ENCODE data around the gene NXPE3.

The NXPE3 gene

GRCh38 chr3:101828276-101828675 lies 49.3 kb downstream of the NXPE3 start:
- no peak for DNase-seq (ENCODE audit: low spot score)
- FAIRE-seq: no peak

- peak; percentile 24 for DNase-seq (ENCODE audit: low spot score)
- FAIRE-seq: peak; percentile 90
Measured at GRCh38 chr3:101828691-101829436, 49.9 kb downstream of the NXPE3 start.

- FAIRE-seq: no peak
- DNase-seq (ENCODE audit: low spot score): no peak
Measured at GRCh38 chr3:101829437-101829830, 50.4 kb downstream of the NXPE3 start.

- DNase-seq (ENCODE audit: low spot score) (no peak), FAIRE-seq (no peak)
Measured at GRCh38 chr3:101829874-101830273, 50.9 kb downstream of the NXPE3 start.

- DNase-seq (ENCODE audit: low spot score): no peak
- no peak for FAIRE-seq
Measured at GRCh38 chr3:101833446-101833974, 54.5 kb downstream of the NXPE3 start.

GRCh38 chr3:101835676-101836075 lies 56.7 kb downstream of the NXPE3 start:
- no peak for DNase-seq (ENCODE audit: low spot score)
- FAIRE-seq: no peak

- FAIRE-seq (no peak), DNase-seq (ENCODE audit: low spot score) (no peak)
Measured at GRCh38 chr3:101836160-101836559, 57.1 kb downstream of the NXPE3 start.

- no peak for FAIRE-seq
- DNase-seq (ENCODE audit: low spot score): peak; percentile 55
Measured at GRCh38 chr3:101836652-101837598, 57.9 kb downstream of the NXPE3 start.

GRCh38 chr3:101838691-101839090 lies 59.7 kb downstream of the NXPE3 start:
- FAIRE-seq (no peak), DNase-seq (ENCODE audit: low spot score) (no peak)

GRCh38 chr3:101840066-101840465 lies 61.1 kb downstream of the NXPE3 start:
- FAIRE-seq: no peak
- no peak for DNase-seq (ENCODE audit: low spot score)

- peak; percentile 79 for DNase-seq (ENCODE audit: low spot score)
Measured at GRCh38 chr3:101842245-101842934, 63.4 kb downstream of the NXPE3 start.

GRCh38 chr3:101842935-101843330 lies 63.9 kb downstream of the NXPE3 start:
- no peak for FAIRE-seq

More at GRCh38 chr3:101842245-101842934, 63.4 kb downstream of the NXPE3 start:
- FAIRE-seq: peak; percentile 89

GRCh38 chr3:101845425-101845824 lies 66.4 kb downstream of the NXPE3 start:
- FAIRE-seq (no peak), DNase-seq (ENCODE audit: low spot score) (no peak)

More at GRCh38 chr3:101842935-101843330, 63.9 kb downstream of the NXPE3 start:
- no peak for DNase-seq (ENCODE audit: low spot score)

GRCh38 chr3:101846709-101847108 lies 67.7 kb downstream of the NXPE3 start:
- DNase-seq (ENCODE audit: low spot score) (no peak), FAIRE-seq (no peak)

GRCh38 chr3:101847328-101847727 lies 68.3 kb downstream of the NXPE3 start:
- no peak for DNase-seq (ENCODE audit: low spot score)
- no peak for FAIRE-seq

- DNase-seq (ENCODE audit: low spot score): no peak
- FAIRE-seq: no peak
Measured at GRCh38 chr3:101848326-101848725, 69.3 kb downstream of the NXPE3 start.

- FAIRE-seq (peak; percentile 92), DNase-seq (ENCODE audit: low spot score) (peak; percentile 98)
Measured at GRCh38 chr3:101848754-101849713, 70.0 kb downstream of the NXPE3 start, which contains the start of gene NFKBIZ. TSS of gene NFKBIZ (plus strand) at chr3:101849514. CDS start at chr3:101849629, 115 bp downstream.

GRCh38 chr3:101849714-101850245 lies 70.8 kb downstream of the NXPE3 start:
- DNase-seq (ENCODE audit: low spot score): peak; percentile 46
- no peak for FAIRE-seq

- DNase-seq (ENCODE audit: low spot score): no peak
- no peak for FAIRE-seq
Measured at GRCh38 chr3:101850246-101851051, 71.4 kb downstream of the NXPE3 start.

Measured in urothelium cell line (cell line).